ENCODE measurements around the gene PRTN3.

PRTN3 gene

DNA sequence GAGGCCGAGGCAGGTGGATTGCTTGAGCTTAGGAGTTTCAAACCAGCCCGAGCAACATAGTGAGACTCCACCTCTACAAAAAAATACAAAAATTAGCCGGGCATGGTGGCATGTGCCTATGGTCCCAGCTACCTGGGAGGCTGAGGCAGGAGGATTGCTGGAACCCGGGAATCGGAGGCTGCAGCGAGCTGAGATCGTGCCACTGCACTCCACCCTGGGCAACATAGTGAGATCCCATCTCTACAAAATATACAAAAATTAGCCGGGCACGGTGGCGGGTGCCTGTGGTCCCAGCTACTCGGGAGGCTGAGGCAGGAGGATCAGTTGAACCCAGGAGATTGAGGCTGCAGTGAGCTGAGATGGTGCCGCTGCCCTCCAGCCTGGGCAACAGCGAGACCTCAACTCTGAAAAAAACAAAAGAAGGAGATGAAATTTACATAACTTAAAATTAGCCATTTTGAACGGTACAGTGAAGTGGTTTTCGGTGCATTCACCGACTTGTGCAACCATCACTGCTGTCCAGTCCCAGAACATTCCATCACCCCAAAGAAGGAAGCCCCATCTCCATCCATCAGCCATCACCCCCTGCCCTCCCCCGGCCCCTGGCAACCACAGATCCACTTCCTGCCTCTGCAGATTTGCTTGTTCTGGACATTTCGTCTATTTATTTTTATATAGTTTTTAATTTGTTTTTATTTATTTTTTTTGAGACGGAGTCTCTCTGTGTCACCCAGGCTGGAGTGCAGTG, 14.7 kb upstream of the PRTN3 start:
- DNase-seq (ENCODE audit: low spot score), result no peak
- in situ Hi-C loops (cut with MboI; ENCODE audit: low pct_unique_long_range_greater_than_20kb, low sequenced_read_pairs, unreplicated experiment), result no loop called here
- TF ChIP-seq, protein P1, sequence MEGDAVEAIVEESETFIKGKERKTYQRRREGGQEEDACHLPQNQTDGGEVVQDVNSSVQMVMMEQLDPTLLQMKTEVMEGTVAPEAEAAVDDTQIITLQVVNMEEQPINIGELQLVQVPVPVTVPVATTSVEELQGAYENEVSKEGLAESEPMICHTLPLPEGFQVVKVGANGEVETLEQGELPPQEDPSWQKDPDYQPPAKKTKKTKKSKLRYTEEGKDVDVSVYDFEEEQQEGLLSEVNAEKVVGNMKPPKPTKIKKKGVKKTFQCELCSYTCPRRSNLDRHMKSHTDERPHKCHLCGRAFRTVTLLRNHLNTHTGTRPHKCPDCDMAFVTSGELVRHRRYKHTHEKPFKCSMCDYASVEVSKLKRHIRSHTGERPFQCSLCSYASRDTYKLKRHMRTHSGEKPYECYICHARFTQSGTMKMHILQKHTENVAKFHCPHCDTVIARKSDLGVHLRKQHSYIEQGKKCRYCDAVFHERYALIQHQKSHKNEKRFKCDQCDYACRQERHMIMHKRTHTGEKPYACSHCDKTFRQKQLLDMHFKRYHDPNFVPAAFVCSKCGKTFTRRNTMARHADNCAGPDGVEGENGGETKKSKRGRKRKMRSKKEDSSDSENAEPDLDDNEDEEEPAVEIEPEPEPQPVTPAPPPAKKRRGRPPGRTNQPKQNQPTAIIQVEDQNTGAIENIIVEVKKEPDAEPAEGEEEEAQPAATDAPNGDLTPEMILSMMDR (IDR thresholded peaks at IDR 0.05; ENCODE audit: extremely low read depth, insufficient read depth, missing control alignments), result no peak

DNA sequence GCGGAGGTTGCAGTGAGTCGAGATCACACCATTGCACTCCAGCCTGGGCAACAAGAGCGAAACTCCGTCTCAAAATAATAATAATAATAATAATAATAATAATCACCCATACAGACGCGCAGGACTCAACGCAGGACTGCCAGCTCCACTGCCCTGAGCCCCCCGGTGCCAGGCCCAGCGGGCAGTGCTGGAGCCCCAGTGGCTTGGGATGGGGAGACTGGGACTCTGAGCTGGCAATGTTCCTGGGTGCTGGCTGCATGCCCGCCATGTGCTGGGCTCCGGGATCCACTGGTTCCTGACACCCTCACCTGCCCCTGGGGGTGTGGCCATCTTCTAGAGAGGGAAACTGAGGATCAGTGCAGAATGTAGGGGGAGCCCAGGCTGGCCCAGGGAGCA, 13.5 kb upstream of the PRTN3 start:
- no peak for DNase-seq (ENCODE audit: low spot score)
- in situ Hi-C loops (cut with MboI; ENCODE audit: low pct_unique_long_range_greater_than_20kb, low sequenced_read_pairs, unreplicated experiment), result no loop called here
- TF ChIP-seq, protein P1 (IDR thresholded peaks at IDR 0.05; ENCODE audit: extremely low read depth, insufficient read depth, missing control alignments), result no peak

DNA sequence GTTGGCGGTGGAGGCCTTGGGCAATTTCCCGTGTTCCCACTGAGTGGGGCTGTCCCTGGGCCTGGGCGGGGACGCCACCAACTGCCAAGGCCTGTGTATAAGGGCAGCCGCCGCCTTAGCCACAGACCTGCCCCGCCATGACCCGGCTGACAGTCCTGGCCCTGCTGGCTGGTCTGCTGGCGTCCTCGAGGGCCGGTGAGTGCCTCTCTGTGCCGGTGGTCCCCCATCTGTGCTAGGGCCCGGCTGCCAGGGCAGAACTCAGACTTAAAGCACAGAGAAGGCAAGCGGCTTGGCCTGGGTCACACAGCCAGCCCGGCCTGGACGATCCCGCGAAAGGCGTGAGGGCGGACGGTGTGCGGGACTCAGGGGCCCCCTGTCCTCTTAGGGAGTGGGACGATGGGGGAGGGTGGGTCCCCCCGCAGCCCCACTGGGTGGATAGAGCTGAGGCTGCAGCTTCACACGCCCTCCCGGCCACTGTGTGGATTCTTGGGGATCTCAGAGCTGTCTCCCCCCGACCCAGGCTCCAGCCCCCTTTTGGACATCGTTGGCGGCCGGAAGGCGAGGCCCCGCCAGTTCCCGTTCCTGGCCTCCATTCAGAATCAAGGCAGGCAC, 13.0 kb upstream of the PRTN3 start, which contains the start of gene AZU1:
TSS of gene AZU1 (plus strand) at position 128 of the 612 bp plus-strand sequence. CDS start at position 138, 10 bp downstream.
- DNase-seq (ENCODE audit: low spot score), result no peak
- in situ Hi-C loops (cut with MboI; ENCODE audit: low pct_unique_long_range_greater_than_20kb, low sequenced_read_pairs, unreplicated experiment), result no loop called here
- TF ChIP-seq, protein P1 (IDR thresholded peaks at IDR 0.05; ENCODE audit: extremely low read depth, insufficient read depth, missing control alignments), result no peak

DNA sequence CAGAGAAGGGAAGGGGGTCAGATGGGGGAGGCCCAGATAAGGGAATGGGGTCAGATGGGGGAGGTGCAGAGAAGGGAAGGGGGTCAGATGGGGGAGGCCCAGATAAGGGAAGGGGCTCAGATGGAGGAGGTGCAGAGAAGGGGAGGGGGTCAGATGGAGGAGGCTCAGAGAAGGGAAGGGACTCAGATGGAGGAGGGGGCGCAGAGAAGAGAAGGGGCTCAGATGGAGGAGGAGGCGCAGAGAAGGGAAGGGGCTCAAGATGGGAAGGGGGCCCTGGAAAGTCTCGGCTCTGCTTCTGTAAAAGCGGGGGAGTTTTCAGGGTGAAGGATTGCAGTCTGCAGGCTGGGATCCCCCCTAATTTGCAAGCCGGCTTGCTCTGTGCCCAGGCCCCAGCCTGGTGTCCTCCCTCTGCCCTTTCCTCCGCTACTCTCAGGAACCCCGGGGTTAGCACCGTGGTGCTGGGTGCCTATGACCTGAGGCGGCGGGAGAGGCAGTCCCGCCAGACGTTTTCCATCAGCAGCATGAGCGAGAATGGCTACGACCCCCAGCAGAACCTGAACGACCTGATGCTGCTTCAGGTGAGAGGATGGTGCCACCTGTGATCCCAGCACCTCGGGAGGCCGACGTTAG, 11.6 kb upstream of the PRTN3 start:
- DNase-seq (ENCODE audit: low spot score), result no peak
- TF ChIP-seq, protein P1 (IDR thresholded peaks at IDR 0.05; ENCODE audit: extremely low read depth, insufficient read depth, missing control alignments), result no peak
- in situ Hi-C loops (cut with MboI; ENCODE audit: low pct_unique_long_range_greater_than_20kb, low sequenced_read_pairs, unreplicated experiment), result no loop called here

DNA sequence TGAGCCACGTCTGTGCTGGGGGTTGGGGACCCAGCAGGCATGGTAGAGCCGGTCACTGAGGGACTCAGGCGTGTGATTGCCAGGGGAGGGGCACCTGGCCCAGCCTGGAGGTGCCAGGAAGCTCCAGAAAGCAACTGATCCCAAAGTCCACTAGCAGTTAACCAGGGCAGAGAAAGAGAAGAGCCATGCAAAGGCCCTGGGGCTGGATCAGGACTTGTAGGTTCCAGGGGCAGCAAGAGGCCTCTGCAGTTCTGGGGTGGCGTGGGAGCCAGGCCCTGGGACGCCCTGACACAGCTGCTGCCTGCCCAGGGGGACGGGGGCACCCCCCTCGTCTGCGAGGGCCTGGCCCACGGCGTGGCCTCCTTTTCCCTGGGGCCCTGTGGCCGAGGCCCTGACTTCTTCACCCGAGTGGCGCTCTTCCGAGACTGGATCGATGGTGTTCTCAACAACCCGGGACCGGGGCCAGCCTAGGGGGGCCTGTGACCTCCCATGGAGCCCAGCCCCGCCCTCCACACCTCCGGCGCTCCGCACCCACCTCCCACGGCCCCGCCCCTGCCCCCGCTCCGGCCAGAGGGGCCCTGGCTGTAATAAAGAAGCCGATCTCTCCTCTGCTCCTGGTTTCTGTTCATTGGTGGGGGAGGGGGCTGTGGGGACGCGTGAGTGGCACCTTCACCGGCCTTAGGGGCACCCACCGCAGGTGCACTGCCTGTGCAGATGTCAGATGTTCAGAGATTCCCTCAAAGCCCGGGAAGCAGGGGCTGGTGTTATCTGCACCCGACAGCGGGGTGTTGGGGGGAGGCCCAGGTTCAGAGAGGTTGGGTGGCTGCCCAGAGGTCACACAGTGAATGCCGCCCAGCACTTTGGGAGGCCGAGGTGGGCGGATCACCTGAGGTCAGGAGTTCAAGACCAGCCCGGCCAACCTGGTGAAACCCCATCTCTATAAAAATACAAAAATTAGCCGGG, 9.1 kb upstream of the PRTN3 start:
- in situ Hi-C loops (cut with MboI; ENCODE audit: low pct_unique_long_range_greater_than_20kb, low sequenced_read_pairs, unreplicated experiment), result no loop called here
- no peak for DNase-seq (ENCODE audit: low spot score)
- TF ChIP-seq, protein P1 (IDR thresholded peaks at IDR 0.05; ENCODE audit: extremely low read depth, insufficient read depth, missing control alignments), result no peak

DNA sequence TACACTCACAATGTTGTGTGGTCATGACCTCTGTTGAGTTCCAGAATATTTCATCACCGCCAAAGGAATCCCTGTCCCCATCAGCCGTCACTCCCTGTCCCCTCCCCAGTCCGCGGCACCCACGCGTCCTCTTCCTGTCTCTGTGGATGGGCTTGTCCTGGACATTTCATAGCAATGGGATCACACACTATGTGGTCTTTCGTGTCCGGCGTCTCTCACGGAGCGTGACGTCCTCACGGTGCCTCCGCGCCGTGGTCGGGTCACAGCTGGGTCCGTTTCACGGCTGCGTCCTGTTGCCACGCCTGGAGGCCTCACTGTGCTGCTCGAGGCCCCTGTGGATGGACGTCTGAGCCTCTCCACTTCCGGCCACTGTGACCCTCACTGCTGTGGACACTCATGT, 6.6 kb upstream of the PRTN3 start:
- TF ChIP-seq, protein P1 (IDR thresholded peaks at IDR 0.05; ENCODE audit: extremely low read depth, insufficient read depth, missing control alignments), result no peak
- in situ Hi-C loops (cut with MboI; ENCODE audit: low pct_unique_long_range_greater_than_20kb, low sequenced_read_pairs, unreplicated experiment), result no loop called here
- no peak for DNase-seq (ENCODE audit: low spot score)

Measured in GM13977 (cell line).